Fibroblast of lung (primary cell): ENCODE results near the gene KLF16.

Experiments
- EZH2 ChIP-seq: IDR thresholded peaks from 2 replicates; pipeline ENCODE4 v1.5.1; 2012; ENCODE audit warnings: low read length, control low read depth, mild to moderate bottlenecking; ENCODE audit errors: missing control alignments
- TF ChIP-seq, protein P1 (sequence below), 2 donors: IDR thresholded peaks in 1 of 2; conservative IDR thresholded peaks in 1 of 2; 1 replicate in 1 of 2; 2 replicates in 1 of 2; pipeline ENCODE4 v1.5.1; 2011 to 2012; ENCODE audit warnings: low read length in 2 of 2, control low read depth in 1 of 2, inconsistent platforms in 1 of 2, low read depth in 1 of 2, mild to moderate bottlenecking in 1 of 2

DNA sequence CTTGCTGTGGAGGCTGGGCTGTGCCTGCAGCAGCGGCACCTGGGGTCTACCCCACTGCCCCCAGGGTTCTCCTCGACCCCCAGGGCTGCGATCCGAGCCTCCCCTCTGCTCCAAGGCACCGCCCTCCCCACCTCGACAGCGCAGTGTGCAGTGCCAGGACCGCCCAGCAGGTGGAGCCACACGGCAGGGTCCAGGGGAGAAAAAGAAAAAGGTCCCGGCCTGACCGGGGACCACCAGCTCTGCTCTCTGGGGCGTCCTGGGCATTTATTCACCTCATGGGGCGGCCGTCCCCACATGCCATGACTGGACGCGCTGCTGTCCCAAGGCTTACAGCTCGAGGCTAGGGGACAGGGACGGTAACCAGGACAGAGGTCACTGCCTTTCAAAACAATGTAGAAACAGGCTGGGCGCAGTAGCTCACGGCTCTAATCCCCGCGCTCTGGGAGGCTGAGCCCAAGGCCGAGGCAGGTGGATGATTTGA lies 25.7 kb downstream of the KLF16 start:
- TF ChIP-seq, protein P1, sequence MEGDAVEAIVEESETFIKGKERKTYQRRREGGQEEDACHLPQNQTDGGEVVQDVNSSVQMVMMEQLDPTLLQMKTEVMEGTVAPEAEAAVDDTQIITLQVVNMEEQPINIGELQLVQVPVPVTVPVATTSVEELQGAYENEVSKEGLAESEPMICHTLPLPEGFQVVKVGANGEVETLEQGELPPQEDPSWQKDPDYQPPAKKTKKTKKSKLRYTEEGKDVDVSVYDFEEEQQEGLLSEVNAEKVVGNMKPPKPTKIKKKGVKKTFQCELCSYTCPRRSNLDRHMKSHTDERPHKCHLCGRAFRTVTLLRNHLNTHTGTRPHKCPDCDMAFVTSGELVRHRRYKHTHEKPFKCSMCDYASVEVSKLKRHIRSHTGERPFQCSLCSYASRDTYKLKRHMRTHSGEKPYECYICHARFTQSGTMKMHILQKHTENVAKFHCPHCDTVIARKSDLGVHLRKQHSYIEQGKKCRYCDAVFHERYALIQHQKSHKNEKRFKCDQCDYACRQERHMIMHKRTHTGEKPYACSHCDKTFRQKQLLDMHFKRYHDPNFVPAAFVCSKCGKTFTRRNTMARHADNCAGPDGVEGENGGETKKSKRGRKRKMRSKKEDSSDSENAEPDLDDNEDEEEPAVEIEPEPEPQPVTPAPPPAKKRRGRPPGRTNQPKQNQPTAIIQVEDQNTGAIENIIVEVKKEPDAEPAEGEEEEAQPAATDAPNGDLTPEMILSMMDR (conservative IDR thresholded peaks at IDR 0.05 in 1 of 2, IDR thresholded peaks at IDR 0.05 in 1 of 2; ENCODE audit: low read depth in 1 of 2, low read length in 2 of 2): peak; percentile 81 to 82
- TF ChIP-seq EZH2: no peak
